Measurements from ENCODE around the gene RBM19.

Gene RBM19

DNA sequence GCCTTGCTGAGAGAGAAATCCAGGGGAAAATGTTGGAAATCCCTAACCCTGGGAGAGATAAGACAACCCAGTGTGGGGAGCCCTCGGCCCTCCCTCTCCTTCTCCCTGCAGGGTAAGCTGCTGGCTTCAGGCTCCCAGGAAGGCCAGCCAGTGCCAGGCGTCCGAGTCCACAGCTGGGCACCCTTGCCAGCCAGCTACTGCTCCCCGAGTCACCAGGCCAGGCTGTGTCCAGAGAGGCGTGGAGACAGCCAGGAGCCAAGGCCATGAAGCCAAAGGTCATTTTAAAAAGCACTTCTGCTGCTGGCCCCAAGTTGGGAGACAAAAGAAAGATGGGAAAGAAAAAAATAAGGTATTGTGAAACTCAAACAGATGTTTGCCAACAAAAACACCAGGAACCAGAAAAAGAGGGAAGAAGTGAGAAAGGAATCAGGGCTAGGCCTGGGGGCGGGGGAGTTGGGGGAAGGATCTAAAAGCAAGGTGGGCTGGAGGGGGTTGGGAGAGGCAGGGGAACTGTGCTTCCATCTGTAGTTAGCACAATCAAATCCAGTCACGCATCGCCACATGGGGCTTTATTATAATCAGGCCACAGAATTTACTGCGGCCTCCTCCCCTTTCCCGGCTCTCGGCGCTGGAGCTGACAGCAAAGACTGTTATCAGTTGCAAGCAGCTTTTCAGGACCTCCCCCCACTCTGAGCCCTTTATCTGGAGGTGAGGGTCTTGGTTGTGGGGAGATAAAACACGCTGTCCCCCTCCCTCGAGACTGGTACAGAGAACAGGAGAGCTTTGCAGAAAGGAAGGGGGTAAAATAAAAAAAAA, 33.5 kb downstream of the RBM19 start:
- H3K9me2 ChIP-seq (replicated peaks; ENCODE audit: control insufficient read depth, low read length) = no peaks in the 10 kb centered on the region
- no peaks in the 10 kb centered on the region for H3K4me1 ChIP-seq (ENCODE audit: control insufficient read depth, low read length)
- H3K27me3 ChIP-seq (ENCODE audit: control insufficient read depth, low read length) = no peaks in the 10 kb centered on the region
- H3F3A ChIP-seq (ENCODE audit: control insufficient read depth, insufficient read depth) = no peaks in the 10 kb centered on the region
- H3K79me2 ChIP-seq (ENCODE audit: control insufficient read depth, low read length) = no peaks in the 10 kb centered on the region
- H3K36me3 ChIP-seq (ENCODE audit: control insufficient read depth, low read length) = peaks cover 5% of the 10 kb centered on the region; the same call in 1 of the 2 replicates
- H3K4me3 ChIP-seq (ENCODE audit: low read length) = no peak overlapping the region
- no peaks in the 10 kb centered on the region for H3K9me3 ChIP-seq (ENCODE audit: control insufficient read depth, insufficient read depth, low read length)
- H4K20me1 ChIP-seq (ENCODE audit: control insufficient read depth, insufficient read depth, low read depth, low read length) = no peaks in the 10 kb centered on the region
- no peak overlapping the region for H3K4me2 ChIP-seq (ENCODE audit: low read length)
- TF ChIP-seq CTCF (IDR thresholded peaks at IDR 0.05; ENCODE audit: low read depth, low read length, poor library complexity, severe bottlenecking) = no peak
- no peak for TF ChIP-seq EZH2phosphoT487 (IDR thresholded peaks at IDR 0.05; ENCODE audit: borderline replicate concordance, low read length)
- H3K27ac ChIP-seq (ENCODE audit: low read depth, low read length) = no peak overlapping the region

DNA sequence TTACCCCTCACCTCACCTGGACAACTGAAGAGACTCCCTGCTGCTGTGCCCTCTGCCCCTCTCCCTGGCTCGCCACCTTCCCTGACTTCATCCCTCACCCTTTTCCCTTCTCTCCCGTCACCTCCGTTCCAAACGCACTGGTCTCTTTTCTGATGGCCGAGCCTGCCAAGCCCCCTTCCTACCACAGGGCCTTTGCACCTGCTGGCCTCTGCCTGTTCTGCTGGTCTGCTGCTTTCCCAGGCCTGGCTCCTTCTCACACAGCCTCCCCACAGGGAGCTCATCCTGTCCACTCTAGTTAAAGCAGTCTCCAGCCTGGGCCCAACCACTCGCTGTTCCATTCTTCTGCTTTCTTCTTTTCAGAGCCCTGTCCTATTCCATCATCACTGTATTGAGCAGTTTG, 34.6 kb downstream of the RBM19 start:
- Histone ChIP-seq H3K4me1 (ENCODE audit: control insufficient read depth, low read length) (0 out of 2 replicates have a peak, but pooled peaks cover 2% of the 10 kb centered on the region), H4K20me1 (ENCODE audit: control insufficient read depth, insufficient read depth, low read depth, low read length) (no peaks in the 10 kb centered on the region), H3K9me2 (replicated peaks; ENCODE audit: control insufficient read depth, low read length) (no peaks in the 10 kb centered on the region), H3K79me2 (ENCODE audit: control insufficient read depth, low read length) (no peaks in the 10 kb centered on the region), H3K36me3 (ENCODE audit: control insufficient read depth, low read length) (peaks cover 8% of the 10 kb centered on the region), H3K4me3 (ENCODE audit: low read length) (no peak overlapping the region), H3K4me2 (ENCODE audit: low read length) (no peak overlapping the region), H3K9me3 (ENCODE audit: control insufficient read depth, insufficient read depth, low read length) (no peaks in the 10 kb centered on the region), H3K27ac (ENCODE audit: low read depth, low read length) (no peak overlapping the region), H3K27me3 (ENCODE audit: control insufficient read depth, low read length) (no peaks in the 10 kb centered on the region), H3F3A (ENCODE audit: control insufficient read depth, insufficient read depth) (no peaks in the 10 kb centered on the region)
- no peak for TF ChIP-seq CTCF (IDR thresholded peaks at IDR 0.05; ENCODE audit: low read depth, low read length, poor library complexity, severe bottlenecking)
- TF ChIP-seq EZH2phosphoT487 (IDR thresholded peaks at IDR 0.05; ENCODE audit: borderline replicate concordance, low read length) = no peak

DNA sequence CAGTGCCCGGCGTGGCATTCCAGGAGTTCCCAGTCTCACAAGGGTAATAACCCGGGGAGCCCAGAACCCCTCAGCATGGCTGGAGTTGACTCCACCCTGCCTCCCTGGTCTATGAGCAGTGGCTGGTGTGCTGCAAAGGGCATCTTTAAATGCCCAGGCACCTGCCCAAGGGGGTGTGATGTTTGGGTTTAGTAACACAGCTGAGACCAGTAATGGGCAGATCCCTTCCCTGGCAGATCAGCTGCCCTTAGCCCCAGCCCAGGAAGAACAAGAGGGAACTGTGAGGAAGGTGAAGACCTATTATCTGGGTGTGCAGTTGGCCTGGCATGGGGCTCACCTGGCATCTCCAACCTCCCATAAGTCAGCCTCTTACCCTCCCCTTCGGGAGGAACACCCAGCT, 35.9 kb downstream of the RBM19 start:
- H3K36me3 ChIP-seq (ENCODE audit: control insufficient read depth, low read length) = peaks cover 21% of the 10 kb centered on the region
- no peaks in the 10 kb centered on the region for H3K27me3 ChIP-seq (ENCODE audit: control insufficient read depth, low read length)
- H3K4me2 ChIP-seq (ENCODE audit: low read length) = no peak overlapping the region
- H3K79me2 ChIP-seq (ENCODE audit: control insufficient read depth, low read length) = no peaks in the 10 kb centered on the region
- H4K20me1 ChIP-seq (ENCODE audit: control insufficient read depth, insufficient read depth, low read depth, low read length) = no peaks in the 10 kb centered on the region
- no peaks in the 10 kb centered on the region for H3K9me2 ChIP-seq (replicated peaks; ENCODE audit: control insufficient read depth, low read length)
- no peak overlapping the region for H3K4me3 ChIP-seq (ENCODE audit: low read length)
- H3K4me1 ChIP-seq (ENCODE audit: control insufficient read depth, low read length) = 0 out of 2 replicates have a peak, but pooled peaks cover 2% of the 10 kb centered on the region
- H3F3A ChIP-seq (ENCODE audit: control insufficient read depth, insufficient read depth) = no peaks in the 10 kb centered on the region
- no peak overlapping the region for H3K27ac ChIP-seq (ENCODE audit: low read depth, low read length)
- H3K9me3 ChIP-seq (ENCODE audit: control insufficient read depth, insufficient read depth, low read length) = no peaks in the 10 kb centered on the region
- TF ChIP-seq CTCF (IDR thresholded peaks at IDR 0.05; ENCODE audit: low read depth, low read length, poor library complexity, severe bottlenecking) (no peak), EZH2phosphoT487 (IDR thresholded peaks at IDR 0.05; ENCODE audit: borderline replicate concordance, low read length) (no peak)
